ENCODE results near the gene BCKDHA. TPM values are rescaled to one million over a fixed set of nuclear protein-coding genes. Genes with fewer than 3 reads are reported as not detected.

BCKDHA gene
- polyA plus RNA-seq, 1 of the 3 experiments (the other 2 are of a cell fraction), result 30.9 TPM

- Histone ChIP-seq H2AFZ (ENCODE audit: low read depth) (no peak within 1 kb of the TSS), H3F3A (replicated peaks; ENCODE audit: insufficient read depth) (peaks cover 32% of the 10 kb centered on the region), H3K9ac (no peak within 1 kb of the TSS), H3K4me1 (ENCODE audit: control insufficient read depth in 1 of 2, insufficient read depth in 2 of 2, low read depth in 1 of 2, low read length in 1 of 2) (peaks cover 6 to 11% of the 10 kb centered on the region in 2 experiments; a peak in 3 of 4 replicates), H3K27me3 (ENCODE audit: insufficient read depth) (no peaks in the 10 kb centered on the region), H3K4me2 (no peak within 1 kb of the TSS), H3K9me3 (no peaks in the 10 kb centered on the region), H3K4me3 (ENCODE audit: low read depth in 2 of 2, low read length in 1 of 2) (peak within 1 kb of the TSS in 1 of 2 experiments; percentile 34; a peak in 2 of 4 replicates), H3K27ac (ENCODE audit: low read depth in 2 of 2, low read length in 1 of 2) (no peak within 1 kb of the TSS), H3K36me3 (replicated peaks in 1 of 2; ENCODE audit: control insufficient read depth in 1 of 2, insufficient read depth in 2 of 2, low read length in 1 of 2) (no peaks in the 10 kb centered on the region), H3K79me2 (ENCODE audit: insufficient read depth) (peaks cover 15% of the 10 kb centered on the region; the same call in 1 of the 2 replicates), H3K9me2 (no peaks in the 10 kb centered on the region), H4K20me1 (ENCODE audit: insufficient read depth) (peaks cover 15% of the 10 kb centered on the region; the same call in 1 of the 2 replicates)
- DNase-seq, result peak; percentile 75
- WGBS (ENCODE audit: low lambda C conversion rate), result 34% methylated on average over 43 of the region's 47 CpGs
- ChIA-PET POLR2A (no interaction called here), CTCF (interaction anchor here (0.7 kb wide), 1 partner anchor 24 kb away, joined by 3 read pairs; no protein-coding TSS in a partner anchor)
- TF ChIP-seq PBX3 (IDR thresholded peaks at IDR 0.05) (no peak), RFX5 (IDR thresholded peaks at IDR 0.05; ENCODE audit: low read length) (no peak), GATA2 (CRISPR knock-in tag; IDR thresholded peaks at IDR 0.05) (no peak), REST (IDR thresholded peaks at IDR 0.05; ENCODE audit: low read depth, low read length) (no peak), TCF12 (IDR thresholded peaks at IDR 0.05) (no peak), MXI1 (IDR thresholded peaks at IDR 0.05; ENCODE audit: low read depth, low read length) (no peak), MEF2A (IDR thresholded peaks at IDR 0.05; ENCODE audit: borderline replicate concordance, low read depth) (no peak), TEAD4 (IDR thresholded peaks at IDR 0.05; ENCODE audit: borderline replicate concordance, insufficient read depth) (no peak), RXRA (IDR thresholded peaks at IDR 0.05; ENCODE audit: borderline replicate concordance, low read depth) (no peak), EP300 (IDR thresholded peaks at IDR 0.05; ENCODE audit: borderline replicate concordance in 1 of 2, low read depth in 1 of 2, low read length in 1 of 2) (no peak), GABPA (IDR thresholded peaks at IDR 0.05; ENCODE audit: low read depth) (no peak), USF2 (IDR thresholded peaks at IDR 0.05; ENCODE audit: borderline replicate concordance, low read depth, low read length) (no peak)
- TF ChIP-seq, protein P1, sequence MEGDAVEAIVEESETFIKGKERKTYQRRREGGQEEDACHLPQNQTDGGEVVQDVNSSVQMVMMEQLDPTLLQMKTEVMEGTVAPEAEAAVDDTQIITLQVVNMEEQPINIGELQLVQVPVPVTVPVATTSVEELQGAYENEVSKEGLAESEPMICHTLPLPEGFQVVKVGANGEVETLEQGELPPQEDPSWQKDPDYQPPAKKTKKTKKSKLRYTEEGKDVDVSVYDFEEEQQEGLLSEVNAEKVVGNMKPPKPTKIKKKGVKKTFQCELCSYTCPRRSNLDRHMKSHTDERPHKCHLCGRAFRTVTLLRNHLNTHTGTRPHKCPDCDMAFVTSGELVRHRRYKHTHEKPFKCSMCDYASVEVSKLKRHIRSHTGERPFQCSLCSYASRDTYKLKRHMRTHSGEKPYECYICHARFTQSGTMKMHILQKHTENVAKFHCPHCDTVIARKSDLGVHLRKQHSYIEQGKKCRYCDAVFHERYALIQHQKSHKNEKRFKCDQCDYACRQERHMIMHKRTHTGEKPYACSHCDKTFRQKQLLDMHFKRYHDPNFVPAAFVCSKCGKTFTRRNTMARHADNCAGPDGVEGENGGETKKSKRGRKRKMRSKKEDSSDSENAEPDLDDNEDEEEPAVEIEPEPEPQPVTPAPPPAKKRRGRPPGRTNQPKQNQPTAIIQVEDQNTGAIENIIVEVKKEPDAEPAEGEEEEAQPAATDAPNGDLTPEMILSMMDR (IDR thresholded peaks at IDR 0.05), result no peak
- TF ChIP-seq, protein P2, sequence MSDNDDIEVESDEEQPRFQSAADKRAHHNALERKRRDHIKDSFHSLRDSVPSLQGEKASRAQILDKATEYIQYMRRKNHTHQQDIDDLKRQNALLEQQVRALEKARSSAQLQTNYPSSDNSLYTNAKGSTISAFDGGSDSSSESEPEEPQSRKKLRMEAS (IDR thresholded peaks at IDR 0.05; ENCODE audit: low read depth), result no peak
Measured at GRCh38 chr19:41376241-41376997, 21.2 kb upstream of the BCKDHA start, which contains the start of gene TMEM91. Gene TMEM91, plus strand, starts transcription at chr19:41376533. Its CDS starts 1,777 bp downstream, at chr19:41378310.
